Measurements from ENCODE around the gene LTO1. TPM values are rescaled to one million over a fixed set of nuclear protein-coding genes. Genes with fewer than 3 reads are reported as not detected.

LTO1 gene
- total RNA-seq, 2 donors from 2014 or later: 23.2 to 32.2 TPM

GRCh38 chr11:69642549-69642912 is 32.6 kb downstream of the LTO1 start:
- Mint-ChIP-seq H3K36me3 (ENCODE audit: low read depth) (peaks cover 24% of the 10 kb centered on the region), H3K27ac (no peak overlapping the region), H3K9me3 (no peaks in the 10 kb centered on the region), H3K4me3 (peak overlapping the region; percentile 93), H3K27me3 (ENCODE audit: insufficient read depth) (peaks cover under 1% of the 10 kb centered on the region), H3K4me1 (peaks cover 4% of the 10 kb centered on the region)
- no peak for DNase-seq
- Histone ChIP-seq H3K27ac (ENCODE audit: low read depth, low read length) (peak overlapping the region; percentile 78), H3K9ac (ENCODE audit: extremely low read depth, low read length, poor library complexity, severe bottlenecking) (peak overlapping the region; percentile 63), H3K27me3 (ENCODE audit: control insufficient read depth, insufficient read depth, low read length, poor library complexity, severe bottlenecking) (peaks cover 33% of the 10 kb centered on the region), H3K9me3 (ENCODE audit: control insufficient read depth, low read length) (no peaks in the 10 kb centered on the region), H3K36me3 (ENCODE audit: control insufficient read depth, insufficient read depth, low read length) (no peaks in the 10 kb centered on the region), H3K4me1 (ENCODE audit: control insufficient read depth, insufficient read depth, low read length) (peaks cover 5% of the 10 kb centered on the region), H3K4me3 (ENCODE audit: low read length) (no peak overlapping the region)
- 0 to 1% methylated on average over 2 to 40 of the region's 40 CpGs for whole genome bisulfite sequencing, 2 experiments (ENCODE audit: insufficient coverage in 1 of 2, insufficient read length in 1 of 2)
- TF ChIP-seq CTCF (conservative IDR thresholded peaks at IDR 0.05): no peak

- peaks cover 39% of the 10 kb centered on the region for H3K27me3 ChIP-seq (ENCODE audit: control insufficient read depth, insufficient read depth, low read length, poor library complexity, severe bottlenecking)
- Mint-ChIP-seq H3K9me3 (no peaks in the 10 kb centered on the region), H3K4me3 (peak overlapping the region; percentile 93), H3K27me3 (ENCODE audit: insufficient read depth) (peaks cover 4% of the 10 kb centered on the region), H3K27ac (no peak overlapping the region), H3K36me3 (ENCODE audit: low read depth) (peaks cover 21% of the 10 kb centered on the region), H3K4me1 (peaks cover 4% of the 10 kb centered on the region)
- H3K27ac ChIP-seq (ENCODE audit: low read depth, low read length): peak overlapping the region; percentile 88
- DNase-seq: peak; percentile 55
- H3K9me3 ChIP-seq (ENCODE audit: control insufficient read depth, low read length): no peaks in the 10 kb centered on the region
- 0% methylated on average over 19 to 68 of the region's 68 CpGs for WGBS, 2 experiments (ENCODE audit: insufficient coverage in 1 of 2, insufficient read length in 1 of 2)
- H3K4me3 ChIP-seq (ENCODE audit: low read length): peak overlapping the region; percentile 81
- no peaks in the 10 kb centered on the region for H3K36me3 ChIP-seq (ENCODE audit: control insufficient read depth, insufficient read depth, low read length)
- peak overlapping the region; percentile 63 for H3K9ac ChIP-seq (ENCODE audit: extremely low read depth, low read length, poor library complexity, severe bottlenecking)
- H3K4me1 ChIP-seq (ENCODE audit: control insufficient read depth, insufficient read depth, low read length): peaks cover 5% of the 10 kb centered on the region
- no peak for TF ChIP-seq CTCF (conservative IDR thresholded peaks at IDR 0.05)
These were observed 33.2 kb downstream of the LTO1 start for GRCh38 chr11:69641681-69642548.

GRCh38 chr11:69640995-69641581 is 34.1 kb downstream of the LTO1 start, which contains the start of gene CCND1:
TSS of gene CCND1 (plus strand) at chr11:69641156. CDS start at chr11:69641314, 158 bp downstream.
- peak within 1 kb of the TSS; percentile 91 for H3K27ac Mint-ChIP-seq
- H3K4me3 Mint-ChIP-seq: peak within 1 kb of the TSS; percentile 93
- H3K9me3 Mint-ChIP-seq: no peaks in the 10 kb centered on the region
- peak within 1 kb of the TSS; percentile 81 for H3K4me3 ChIP-seq (ENCODE audit: low read length)
- peak; percentile 47 for TF ChIP-seq CTCF (conservative IDR thresholded peaks at IDR 0.05)
- H3K36me3 Mint-ChIP-seq (ENCODE audit: low read depth): peaks cover 19% of the 10 kb centered on the region
- peaks cover 8% of the 10 kb centered on the region for H3K4me1 Mint-ChIP-seq
- peaks cover 5% of the 10 kb centered on the region for H3K27me3 Mint-ChIP-seq (ENCODE audit: insufficient read depth)
- peak within 1 kb of the TSS; percentile 88 for H3K27ac ChIP-seq (ENCODE audit: low read depth, low read length)
- H3K9ac ChIP-seq (ENCODE audit: extremely low read depth, low read length, poor library complexity, severe bottlenecking): peak within 1 kb of the TSS; percentile 63
- DNase-seq: peak; percentile 97
- no peaks in the 10 kb centered on the region for H3K36me3 ChIP-seq (ENCODE audit: control insufficient read depth, insufficient read depth, low read length)
- peaks cover 5% of the 10 kb centered on the region for H3K4me1 ChIP-seq (ENCODE audit: control insufficient read depth, insufficient read depth, low read length)
- H3K27me3 ChIP-seq (ENCODE audit: control insufficient read depth, insufficient read depth, low read length, poor library complexity, severe bottlenecking): peaks cover 43% of the 10 kb centered on the region
- WGBS, 2 experiments (ENCODE audit: insufficient coverage in 1 of 2, insufficient read length in 1 of 2): 0% methylated on average over 25 to 42 of the region's 49 CpGs
- no peaks in the 10 kb centered on the region for H3K9me3 ChIP-seq (ENCODE audit: control insufficient read depth, low read length)
